HepG2 (cell line): Measurements from ENCODE around the gene NFIC. TPM values are rescaled to one million over a fixed set of nuclear protein-coding genes. Genes with fewer than 3 reads are reported as not detected.

ENCODE experiments used
- FOXP1 ChIP-seq, 2 experiments: fragments of 450-650 bp in 1 of 2; IDR thresholded peaks; 2 replicates each; pipeline ENCODE4 v1.6.1; 2017 to 2018; ENCODE audit warnings: antibody characterized with exemption in 1 of 2
- NFE2 ChIP-seq: sonication (generic); formaldehyde crosslinking; IDR thresholded peaks from 2 replicates; pipeline ENCODE4 v1.4.0; 2020; ENCODE audit warnings: missing genetic modification reagents
- PCBP1 ChIP-seq: fragments of 200-400 bp; formaldehyde crosslinking; IDR thresholded peaks from 2 replicates; pipeline ENCODE4 v1.6.1; 2017; ENCODE audit warnings: mild to moderate bottlenecking, low read depth, low read length, borderline replicate concordance
- RARA ChIP-seq: IDR thresholded peaks from 2 replicates; pipeline ENCODE4 v1.6.1; 2016; ENCODE audit warnings: missing genetic modification reagents, missing compliant biosample characterization
- TGIF2 ChIP-seq: IDR thresholded peaks from 2 replicates; pipeline ENCODE4 v1.6.1; 2016; ENCODE audit warnings: control low read depth, missing compliant biosample characterization
- ZBTB38 ChIP-seq: sonication (generic); formaldehyde crosslinking; IDR thresholded peaks from 2 replicates; pipeline ENCODE4 v1.5.1; 2020; ENCODE audit warnings: mild to moderate bottlenecking, missing genetic modification reagents
- ZNF232 ChIP-seq: sonication (generic); formaldehyde crosslinking; IDR thresholded peaks from 2 replicates; pipeline ENCODE4 v1.4.0; 2020; ENCODE audit warnings: missing genetic modification reagents, borderline replicate concordance
- ZNF281 ChIP-seq: sonication (generic); formaldehyde crosslinking; IDR thresholded peaks from 2 replicates; pipeline ENCODE4 v1.4.0; 2020; ENCODE audit warnings: missing genetic modification reagents, borderline replicate concordance
- polyA plus RNA-seq, 8 experiments: library from polyadenylated mRNA; depleted of rRNA in 3 of 8; stranded (reverse) in 7 of 8; unstranded in 1 of 8; fragments of >200 nt; fragmentation: Illumina TruSeq in 4 of 8; extraction: Trizol in 4 of 8; gene quantifications; 2 replicates each; pipeline versions ENCODE4 v1.2.1 to v1.2.3, GENCODE V29; 2011 to 2016; ENCODE audit warnings: low read depth in 4 of 8, missing spikeins in 1 of 8, mixed read lengths in 1 of 8; ENCODE audit not compliant: insufficient read depth in 1 of 8
- total RNA-seq, 5 experiments: library from RNA; depleted of rRNA; stranded (reverse); fragments of >200 nt; fragmentation: Illumina TruSeq; extraction: Trizol; gene quantifications; 2 replicates each; pipeline ENCODE4 v1.2.3, GENCODE V29; 2016; ENCODE audit warnings: low read depth in 1 of 5
- TF ChIP-seq, protein P1 (sequence below), 2 experiments: sonication (generic) in 1 of 2; formaldehyde crosslinking in 1 of 2; IDR thresholded peaks; 2 replicates each; pipeline versions ENCODE4 v1.6.1 to v1.9.0; 2014 to 2022; ENCODE audit warnings: antibody characterized with exemption in 1 of 2, borderline replicate concordance in 1 of 2, inconsistent platforms in 1 of 2, low read depth in 1 of 2, missing genetic modification reagents in 1 of 2
- TF ChIP-seq, protein P2 (sequence below): sonication (generic); formaldehyde crosslinking; conservative IDR thresholded peaks from 2 replicates; pipeline ENCODE4 v1.8.0; 2022; ENCODE audit warnings: missing genetic modification reagents
- TF ChIP-seq, protein P3 (sequence below): sonication (generic); formaldehyde crosslinking; IDR thresholded peaks from 2 replicates; pipeline ENCODE4 v1.8.0; 2022; ENCODE audit warnings: missing genetic modification reagents, mild to moderate bottlenecking, moderate library complexity, borderline replicate concordance
- TF ChIP-seq, protein P4 (sequence below): sonication (generic); formaldehyde crosslinking; IDR thresholded peaks from 2 replicates; pipeline ENCODE4 v1.4.0; 2020; ENCODE audit warnings: missing genetic modification reagents, borderline replicate concordance

The NFIC gene
- total and polyA plus RNA-seq, 2 of the 13 experiments (the other 11 are each of a cell fraction or from before 2014, with no cell fraction given), result 1.3 to 2.5 TPM

GRCh38 chr19:3403489-3404323, 37.3 kb downstream of the NFIC start (continued):
- TF ChIP-seq, protein P1, sequence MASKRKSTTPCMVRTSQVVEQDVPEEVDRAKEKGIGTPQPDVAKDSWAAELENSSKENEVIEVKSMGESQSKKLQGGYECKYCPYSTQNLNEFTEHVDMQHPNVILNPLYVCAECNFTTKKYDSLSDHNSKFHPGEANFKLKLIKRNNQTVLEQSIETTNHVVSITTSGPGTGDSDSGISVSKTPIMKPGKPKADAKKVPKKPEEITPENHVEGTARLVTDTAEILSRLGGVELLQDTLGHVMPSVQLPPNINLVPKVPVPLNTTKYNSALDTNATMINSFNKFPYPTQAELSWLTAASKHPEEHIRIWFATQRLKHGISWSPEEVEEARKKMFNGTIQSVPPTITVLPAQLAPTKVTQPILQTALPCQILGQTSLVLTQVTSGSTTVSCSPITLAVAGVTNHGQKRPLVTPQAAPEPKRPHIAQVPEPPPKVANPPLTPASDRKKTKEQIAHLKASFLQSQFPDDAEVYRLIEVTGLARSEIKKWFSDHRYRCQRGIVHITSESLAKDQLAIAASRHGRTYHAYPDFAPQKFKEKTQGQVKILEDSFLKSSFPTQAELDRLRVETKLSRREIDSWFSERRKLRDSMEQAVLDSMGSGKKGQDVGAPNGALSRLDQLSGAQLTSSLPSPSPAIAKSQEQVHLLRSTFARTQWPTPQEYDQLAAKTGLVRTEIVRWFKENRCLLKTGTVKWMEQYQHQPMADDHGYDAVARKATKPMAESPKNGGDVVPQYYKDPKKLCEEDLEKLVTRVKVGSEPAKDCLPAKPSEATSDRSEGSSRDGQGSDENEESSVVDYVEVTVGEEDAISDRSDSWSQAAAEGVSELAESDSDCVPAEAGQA (IDR thresholded peaks at IDR 0.05; ENCODE audit: low read depth), result no peak
- TF ChIP-seq, protein P1 (CRISPR knock-in tag; IDR thresholded peaks at IDR 0.05; ENCODE audit: borderline replicate concordance), result no peak
- TF ChIP-seq RARA (0 out of 2 replicates have a peak, but pooled peaks have one; percentile 27), TGIF2 (CRISPR knock-in tag) (no peak), ZNF281 (CRISPR knock-in tag) (peak; percentile 13; the same call in 1 of the 2 replicates), FOXP1 (IDR thresholded peaks at IDR 0.05) (no peak), FOXP1 (CRISPR knock-in tag; IDR thresholded peaks at IDR 0.05) (0 out of 2 replicates have a peak, but pooled peaks have one; percentile 12), ZNF232 (CRISPR knock-in tag) (no peak), PCBP1 (no peak), ZBTB38 (CRISPR knock-in tag) (peak; percentile 79; the same call in 1 of the 2 replicates), NFE2 (CRISPR knock-in tag) (no peak)
- TF ChIP-seq, protein P2, sequence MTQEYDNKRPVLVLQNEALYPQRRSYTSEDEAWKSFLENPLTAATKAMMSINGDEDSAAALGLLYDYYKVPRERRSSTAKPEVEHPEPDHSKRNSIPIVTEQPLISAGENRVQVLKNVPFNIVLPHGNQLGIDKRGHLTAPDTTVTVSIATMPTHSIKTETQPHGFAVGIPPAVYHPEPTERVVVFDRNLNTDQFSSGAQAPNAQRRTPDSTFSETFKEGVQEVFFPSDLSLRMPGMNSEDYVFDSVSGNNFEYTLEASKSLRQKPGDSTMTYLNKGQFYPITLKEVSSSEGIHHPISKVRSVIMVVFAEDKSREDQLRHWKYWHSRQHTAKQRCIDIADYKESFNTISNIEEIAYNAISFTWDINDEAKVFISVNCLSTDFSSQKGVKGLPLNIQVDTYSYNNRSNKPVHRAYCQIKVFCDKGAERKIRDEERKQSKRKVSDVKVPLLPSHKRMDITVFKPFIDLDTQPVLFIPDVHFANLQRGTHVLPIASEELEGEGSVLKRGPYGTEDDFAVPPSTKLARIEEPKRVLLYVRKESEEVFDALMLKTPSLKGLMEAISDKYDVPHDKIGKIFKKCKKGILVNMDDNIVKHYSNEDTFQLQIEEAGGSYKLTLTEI, result no peak
- TF ChIP-seq, protein P3, sequence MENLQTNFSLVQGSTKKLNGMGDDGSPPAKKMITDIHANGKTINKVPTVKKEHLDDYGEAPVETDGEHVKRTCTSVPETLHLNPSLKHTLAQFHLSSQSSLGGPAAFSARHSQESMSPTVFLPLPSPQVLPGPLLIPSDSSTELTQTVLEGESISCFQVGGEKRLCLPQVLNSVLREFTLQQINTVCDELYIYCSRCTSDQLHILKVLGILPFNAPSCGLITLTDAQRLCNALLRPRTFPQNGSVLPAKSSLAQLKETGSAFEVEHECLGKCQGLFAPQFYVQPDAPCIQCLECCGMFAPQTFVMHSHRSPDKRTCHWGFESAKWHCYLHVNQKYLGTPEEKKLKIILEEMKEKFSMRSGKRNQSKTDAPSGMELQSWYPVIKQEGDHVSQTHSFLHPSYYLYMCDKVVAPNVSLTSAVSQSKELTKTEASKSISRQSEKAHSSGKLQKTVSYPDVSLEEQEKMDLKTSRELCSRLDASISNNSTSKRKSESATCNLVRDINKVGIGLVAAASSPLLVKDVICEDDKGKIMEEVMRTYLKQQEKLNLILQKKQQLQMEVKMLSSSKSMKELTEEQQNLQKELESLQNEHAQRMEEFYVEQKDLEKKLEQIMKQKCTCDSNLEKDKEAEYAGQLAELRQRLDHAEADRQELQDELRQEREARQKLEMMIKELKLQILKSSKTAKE (CRISPR knock-in tag), result peak; percentile 60; the same call in 1 of the 2 replicates
- TF ChIP-seq, protein P4, sequence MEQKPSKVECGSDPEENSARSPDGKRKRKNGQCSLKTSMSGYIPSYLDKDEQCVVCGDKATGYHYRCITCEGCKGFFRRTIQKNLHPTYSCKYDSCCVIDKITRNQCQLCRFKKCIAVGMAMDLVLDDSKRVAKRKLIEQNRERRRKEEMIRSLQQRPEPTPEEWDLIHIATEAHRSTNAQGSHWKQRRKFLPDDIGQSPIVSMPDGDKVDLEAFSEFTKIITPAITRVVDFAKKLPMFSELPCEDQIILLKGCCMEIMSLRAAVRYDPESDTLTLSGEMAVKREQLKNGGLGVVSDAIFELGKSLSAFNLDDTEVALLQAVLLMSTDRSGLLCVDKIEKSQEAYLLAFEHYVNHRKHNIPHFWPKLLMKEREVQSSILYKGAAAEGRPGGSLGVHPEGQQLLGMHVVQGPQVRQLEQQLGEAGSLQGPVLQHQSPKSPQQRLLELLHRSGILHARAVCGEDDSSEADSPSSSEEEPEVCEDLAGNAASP (CRISPR knock-in tag), result peak; percentile 54; the same call in 1 of the 2 replicates
